Measurements from ENCODE around the gene DUSP16.
A peak's percentile ranks its signal among the peaks of the same experiment; 100 is the strongest.

Gene DUSP16

GRCh38 chr12:12449533-12450025, 113.1 kb downstream of the DUSP16 start:
- no peak overlapping the region for H3K27ac ChIP-seq
- CTCF ChIA-PET = no interaction called here
- peak; percentile 51 for DNase-seq (ENCODE audit: low spot score)
- POLR2A ChIA-PET (ENCODE audit: low non-redundant PET) = no interaction called here
- TF ChIP-seq, protein P1, sequence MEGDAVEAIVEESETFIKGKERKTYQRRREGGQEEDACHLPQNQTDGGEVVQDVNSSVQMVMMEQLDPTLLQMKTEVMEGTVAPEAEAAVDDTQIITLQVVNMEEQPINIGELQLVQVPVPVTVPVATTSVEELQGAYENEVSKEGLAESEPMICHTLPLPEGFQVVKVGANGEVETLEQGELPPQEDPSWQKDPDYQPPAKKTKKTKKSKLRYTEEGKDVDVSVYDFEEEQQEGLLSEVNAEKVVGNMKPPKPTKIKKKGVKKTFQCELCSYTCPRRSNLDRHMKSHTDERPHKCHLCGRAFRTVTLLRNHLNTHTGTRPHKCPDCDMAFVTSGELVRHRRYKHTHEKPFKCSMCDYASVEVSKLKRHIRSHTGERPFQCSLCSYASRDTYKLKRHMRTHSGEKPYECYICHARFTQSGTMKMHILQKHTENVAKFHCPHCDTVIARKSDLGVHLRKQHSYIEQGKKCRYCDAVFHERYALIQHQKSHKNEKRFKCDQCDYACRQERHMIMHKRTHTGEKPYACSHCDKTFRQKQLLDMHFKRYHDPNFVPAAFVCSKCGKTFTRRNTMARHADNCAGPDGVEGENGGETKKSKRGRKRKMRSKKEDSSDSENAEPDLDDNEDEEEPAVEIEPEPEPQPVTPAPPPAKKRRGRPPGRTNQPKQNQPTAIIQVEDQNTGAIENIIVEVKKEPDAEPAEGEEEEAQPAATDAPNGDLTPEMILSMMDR (conservative IDR thresholded peaks at IDR 0.05; ENCODE audit: low read depth) = no peak

DNA sequence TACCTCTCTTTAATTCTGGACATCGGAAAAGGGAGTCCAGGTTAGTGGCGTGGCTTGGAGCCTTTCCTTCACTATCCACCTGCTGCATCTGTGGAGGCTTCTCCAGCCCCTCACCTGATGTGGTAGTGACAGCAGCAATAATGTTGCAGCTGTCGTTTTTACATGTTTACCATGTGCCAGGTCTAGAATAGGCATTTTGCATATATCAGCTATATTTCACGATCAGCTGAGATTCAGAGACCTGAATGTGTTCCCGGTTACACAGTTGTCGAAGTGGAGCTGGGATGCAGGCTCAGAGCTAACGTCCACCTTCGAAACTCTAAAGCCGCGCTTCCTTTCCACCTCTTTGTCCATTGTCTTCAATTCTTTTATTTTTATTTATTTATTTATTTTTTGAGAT, 114.8 kb downstream of the DUSP16 start:
- no peak for DNase-seq (ENCODE audit: low spot score)
- TF ChIP-seq, protein P1 (conservative IDR thresholded peaks at IDR 0.05; ENCODE audit: low read depth) = no peak
- CTCF ChIA-PET = interaction anchor here (0.7 kb wide), 1 partner anchor 715 kb away, joined by 3 read pairs; no protein-coding TSS in a partner anchor
- H3K27ac ChIP-seq = no peak overlapping the region
- POLR2A ChIA-PET (ENCODE audit: low non-redundant PET) = no interaction called here

DNA sequence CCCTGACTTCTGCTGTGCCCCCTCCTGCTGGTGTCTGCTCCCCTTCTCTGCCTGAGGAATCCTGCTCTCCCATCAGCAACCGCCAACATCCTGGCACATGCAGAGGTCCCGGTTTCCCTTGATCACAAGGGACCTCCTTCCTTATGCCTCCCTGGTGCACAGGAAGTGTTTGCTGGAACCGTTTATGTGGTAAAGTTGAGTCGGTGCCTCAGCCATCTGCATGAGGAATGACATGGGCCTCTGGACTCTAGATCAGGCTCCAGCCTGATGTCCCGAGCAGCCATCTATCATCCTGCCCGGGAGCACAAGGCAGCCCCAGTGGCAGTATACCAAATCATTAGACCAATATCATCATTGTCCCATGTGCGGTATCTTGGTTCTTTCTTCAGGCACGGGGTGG, 115.4 kb downstream of the DUSP16 start:
- POLR2A ChIA-PET (ENCODE audit: low non-redundant PET) = no interaction called here
- no peak overlapping the region for H3K27ac ChIP-seq
- TF ChIP-seq, protein P1 (conservative IDR thresholded peaks at IDR 0.05; ENCODE audit: low read depth) = no peak
- DNase-seq (ENCODE audit: low spot score) = no peak
- CTCF ChIA-PET = interaction anchor here (0.7 kb wide), 1 partner anchor 714 kb away, joined by 3 read pairs; no protein-coding TSS in a partner anchor

GRCh38 chr12:12446786-12447185, 115.9 kb downstream of the DUSP16 start:
- TF ChIP-seq, protein P1 (conservative IDR thresholded peaks at IDR 0.05; ENCODE audit: low read depth) = no peak
- ChIA-PET POLR2A (ENCODE audit: low non-redundant PET) (no interaction called here), CTCF (no interaction called here)
- DNase-seq (ENCODE audit: low spot score) = no peak
- no peak overlapping the region for H3K27ac ChIP-seq

DNA sequence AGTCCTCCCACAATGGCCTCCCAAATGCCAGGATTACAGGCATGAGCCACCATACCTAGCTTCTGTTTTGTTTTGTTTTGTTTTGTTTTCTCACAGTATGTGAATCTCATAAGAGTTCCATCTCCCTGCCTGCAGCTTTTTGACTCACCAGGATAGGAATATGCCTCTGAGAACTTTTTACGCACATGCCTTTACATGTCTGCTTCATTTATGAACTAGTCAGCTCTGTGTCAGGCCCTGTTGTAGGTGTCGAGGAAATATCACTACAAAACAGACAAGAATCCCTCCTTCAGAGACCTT, 116.8 kb downstream of the DUSP16 start:
- DNase-seq (ENCODE audit: low spot score) = peak; percentile 68
- H3K27ac ChIP-seq = 0 out of 2 replicates have a peak overlapping the region, but pooled peaks have one; percentile 33
- TF ChIP-seq, protein P1 (conservative IDR thresholded peaks at IDR 0.05; ENCODE audit: low read depth) = no peak
- ChIA-PET CTCF (interaction anchor here (0.6 to 0.7 kb wide), 2 partner anchors 82 to 110 kb away, joined by 3 to 6 read pairs; no protein-coding TSS in a partner anchor), POLR2A (ENCODE audit: low non-redundant PET) (no interaction called here)

DNA sequence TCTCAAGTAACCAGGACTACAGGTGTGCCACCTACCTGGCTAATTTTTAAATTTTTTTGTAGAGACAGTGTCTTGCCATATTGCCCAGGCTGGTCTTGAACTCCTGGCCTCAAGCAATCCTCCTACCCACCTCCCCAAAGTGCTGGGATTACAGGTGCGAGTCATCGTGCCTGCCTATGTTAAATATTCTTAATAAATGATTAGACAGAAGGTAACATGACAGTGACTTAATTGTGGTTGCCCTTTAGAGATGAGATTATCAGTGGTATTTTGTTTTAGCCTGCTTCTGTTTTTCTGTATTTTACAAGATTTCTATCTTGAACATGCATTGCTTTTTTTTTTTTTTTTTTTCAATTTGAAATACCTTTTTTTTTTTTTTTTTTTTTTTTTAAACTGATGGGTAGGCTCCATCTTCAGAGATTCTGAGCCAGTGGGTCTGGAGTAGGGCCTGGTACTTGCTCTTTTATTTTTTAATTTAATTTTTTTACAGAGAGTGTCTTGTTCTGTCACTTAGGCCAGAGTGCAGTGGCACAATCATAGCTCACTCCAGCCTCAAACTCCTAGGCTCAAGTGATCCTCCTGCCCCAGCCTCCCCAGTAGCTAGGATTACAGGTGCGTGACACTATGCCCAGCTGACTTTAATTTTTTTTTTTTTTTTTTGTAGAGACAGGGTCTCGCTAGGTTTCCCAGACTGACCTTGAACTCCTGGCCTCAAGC, 117.3 kb downstream of the DUSP16 start:
- ChIA-PET POLR2A (ENCODE audit: low non-redundant PET) (no interaction called here), CTCF (interaction anchor here (0.6 to 0.7 kb wide), 2 partner anchors 81 to 110 kb away, joined by 3 to 6 read pairs; no protein-coding TSS in a partner anchor)
- 0 out of 2 replicates have a peak overlapping the region, but pooled peaks have one; percentile 33 for H3K27ac ChIP-seq
- TF ChIP-seq, protein P1 (conservative IDR thresholded peaks at IDR 0.05; ENCODE audit: low read depth) = no peak
- DNase-seq (ENCODE audit: low spot score) = no peak
